GM19099 (cell line): Measurements from ENCODE around the gene RABEP2.

ENCODE experiments used
- POLR2A ChIP-seq: IDR thresholded peaks from 3 replicates; pipeline ENCODE4 v1.6.1; 2011; ENCODE audit warnings: low read depth; ENCODE audit not compliant: insufficient read length; ENCODE audit errors: extremely low read depth

Gene RABEP2

GRCh38 chr16:28897826-28898225 is 27.2 kb downstream of the RABEP2 start:
- TF ChIP-seq POLR2A = no peak

GRCh38 chr16:28895609-28896008 is 29.4 kb downstream of the RABEP2 start:
- TF ChIP-seq POLR2A = no peak

GRCh38 chr16:28893291-28893690 is 31.7 kb downstream of the RABEP2 start:
- no peak for TF ChIP-seq POLR2A

GRCh38 chr16:28891964-28892890 is 32.8 kb downstream of the RABEP2 start:
- no peak for TF ChIP-seq POLR2A

- TF ChIP-seq POLR2A = no peak
Measured at GRCh38 chr16:28886945-28887344, 38.1 kb downstream of the RABEP2 start.

- no peak for TF ChIP-seq POLR2A
Measured at GRCh38 chr16:28884045-28884444, 41.0 kb downstream of the RABEP2 start.

GRCh38 chr16:28883221-28883996 is 41.6 kb downstream of the RABEP2 start:
- TF ChIP-seq POLR2A = no peak

- TF ChIP-seq POLR2A = no peak
Measured at GRCh38 chr16:28882551-28883160, 42.4 kb downstream of the RABEP2 start.

- no peak for TF ChIP-seq POLR2A
Measured at GRCh38 chr16:28880955-28881354, 44.1 kb downstream of the RABEP2 start.

GRCh38 chr16:28880589-28880915 is 44.5 kb downstream of the RABEP2 start:
- TF ChIP-seq POLR2A = no peak

GRCh38 chr16:28879841-28880588 is 45.0 kb downstream of the RABEP2 start:
- peak; percentile 82 for TF ChIP-seq POLR2A

GRCh38 chr16:28879261-28879840 is 45.7 kb downstream of the RABEP2 start:
- TF ChIP-seq POLR2A = no peak

- TF ChIP-seq POLR2A = no peak
Measured at GRCh38 chr16:28878083-28878926, 46.7 kb downstream of the RABEP2 start, which contains the start of gene ATP2A1. TSS of gene ATP2A1 (plus strand) at chr16:28878488. CDS start at chr16:28878672, 184 bp downstream.

GRCh38 chr16:28877655-28878000 is 47.4 kb downstream of the RABEP2 start:
- no peak for TF ChIP-seq POLR2A
